NCI-H128 (cell line): ENCODE results near the gene ATOH7.
"Not testable (repeated sequence)": the region's sequence is repeated elsewhere in the genome, so short reads cannot be mapped to it uniquely, and the experiment has no call there.

ENCODE experiments used
- DNase-seq: peaks from one replicate; lab custom pipeline; 2025; ENCODE audit not compliant: unreplicated experiment; lab: John Stamatoyannopoulos, UW

Gene ATOH7

GRCh38 chr10:68237173-68237572 is 5.3 kb upstream of the ATOH7 start:
- DNase-seq = no peak

- DNase-seq = no peak
These were observed 3.7 kb upstream of the ATOH7 start for GRCh38 chr10:68235581-68235980.

GRCh38 chr10:68235111-68235510 is 3.2 kb upstream of the ATOH7 start:
- DNase-seq = no peak

GRCh38 chr10:68233046-68233445 is 1.1 kb upstream of the ATOH7 start:
- no peak for DNase-seq

- DNase-seq = peak; percentile 36
These were observed 652 bp downstream of the ATOH7 start for GRCh38 chr10:68231106-68231816.

GRCh38 chr10:68230268-68230667 is 1.6 kb downstream of the ATOH7 start:
- no peak for DNase-seq

- no peak for DNase-seq
These were observed 7.1 kb downstream of the ATOH7 start for GRCh38 chr10:68224810-68225209.

- no peak for DNase-seq
These were observed 8.3 kb downstream of the ATOH7 start for GRCh38 chr10:68223535-68224165.

- DNase-seq = no peak
These were observed 9.5 kb downstream of the ATOH7 start for GRCh38 chr10:68222391-68222790.

GRCh38 chr10:68221196-68221595 is 10.7 kb downstream of the ATOH7 start:
- no peak for DNase-seq

GRCh38 chr10:68218786-68219185 is 13.1 kb downstream of the ATOH7 start:
- no peak for DNase-seq

GRCh38 chr10:68212721-68213352 is 19.1 kb downstream of the ATOH7 start:
- DNase-seq = no peak

- DNase-seq = no peak
These were observed 20.2 kb downstream of the ATOH7 start for GRCh38 chr10:68211669-68212068.

GRCh38 chr10:68208424-68209042 is 23.4 kb downstream of the ATOH7 start:
- peak; percentile 3 for DNase-seq

GRCh38 chr10:68202960-68203353 is 29.0 kb downstream of the ATOH7 start:
- DNase-seq = no peak

GRCh38 chr10:68196701-68197100 is 35.2 kb downstream of the ATOH7 start:
- no peak for DNase-seq

- not testable (repeated sequence) for DNase-seq
These were observed 36.1 kb downstream of the ATOH7 start for GRCh38 chr10:68195776-68196175.

- DNase-seq = no peak
These were observed 37.6 kb downstream of the ATOH7 start for GRCh38 chr10:68194290-68194689.

GRCh38 chr10:68192113-68192512 is 39.8 kb downstream of the ATOH7 start:
- no peak for DNase-seq

- no peak for DNase-seq
These were observed 43.1 kb downstream of the ATOH7 start for GRCh38 chr10:68188835-68189234.

GRCh38 chr10:68185085-68185484 is 46.8 kb downstream of the ATOH7 start:
- DNase-seq = no peak

- no peak for DNase-seq
These were observed 47.4 kb downstream of the ATOH7 start for GRCh38 chr10:68184546-68184945.
